ENCODE measurements around the gene NELFA.
A peak's percentile ranks its signal among the peaks of the same experiment; 100 is the strongest.
"Not testable (repeated sequence)": the region's sequence is repeated elsewhere in the genome, so short reads cannot be mapped to it uniquely, and the experiment has no call there.

The NELFA gene

DNA sequence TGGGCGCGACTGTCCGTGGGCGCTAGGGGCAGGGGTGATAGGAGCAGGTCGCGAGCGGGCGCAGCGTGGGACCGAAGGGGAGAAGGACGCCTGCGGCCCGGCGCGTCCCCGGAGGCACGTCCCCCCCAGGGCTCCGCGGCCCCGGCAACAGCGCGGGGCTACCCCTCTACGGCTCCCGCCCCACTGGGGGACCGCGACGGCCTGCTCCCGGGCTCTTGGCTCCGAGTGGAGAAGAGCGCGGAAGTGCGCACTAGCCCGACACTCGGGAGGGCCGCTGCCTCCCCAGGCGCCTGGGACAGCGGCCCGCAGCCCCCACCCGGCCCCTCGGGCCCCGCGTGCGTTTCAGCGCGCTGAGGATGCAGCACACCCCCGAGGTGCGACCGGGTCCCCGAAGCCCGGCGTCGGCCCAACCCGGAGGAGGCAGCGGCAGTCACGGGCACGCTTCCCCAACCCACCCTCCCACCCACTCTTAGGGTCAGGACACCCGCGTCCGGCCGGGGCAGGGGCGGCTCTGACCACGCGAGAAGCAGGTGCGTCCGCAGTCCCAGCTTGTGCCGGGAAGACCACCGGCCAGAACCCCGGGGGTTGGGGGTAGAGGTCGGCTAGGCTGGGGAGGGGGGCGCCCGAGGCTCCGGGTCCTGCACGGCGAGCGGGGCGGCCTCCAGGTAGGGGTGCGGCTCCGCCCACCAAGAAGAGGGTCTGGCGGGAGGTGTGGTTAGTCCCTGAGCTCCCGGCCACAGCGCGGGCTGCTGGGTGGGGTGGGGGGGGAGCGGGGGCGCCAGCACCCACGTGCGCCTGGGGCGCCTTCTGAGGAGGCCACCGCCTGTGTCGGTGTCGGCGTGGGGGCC is 31.8 kb upstream of the NELFA start:
- no peak for DNase-seq

DNA sequence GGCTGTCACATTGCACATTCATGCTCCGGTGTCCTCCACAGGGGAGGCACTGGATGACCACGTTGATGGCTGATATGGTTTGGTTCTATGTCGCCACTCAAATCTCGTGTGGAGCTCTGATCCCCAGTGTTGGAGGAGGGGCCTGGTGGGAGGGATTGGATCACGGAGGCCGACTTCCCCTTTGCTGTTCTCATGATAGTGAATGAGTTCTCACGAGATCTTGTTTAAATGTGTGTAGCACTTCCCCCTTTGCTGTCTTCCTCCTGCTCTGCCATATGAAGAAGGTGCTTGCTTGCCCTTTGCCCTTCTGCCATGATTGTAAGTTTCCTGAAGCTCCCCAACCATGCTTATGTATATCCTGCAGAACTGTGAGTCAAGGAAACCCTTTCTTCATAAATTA is 28.1 kb upstream of the NELFA start:
- no peak for DNase-seq

DNA sequence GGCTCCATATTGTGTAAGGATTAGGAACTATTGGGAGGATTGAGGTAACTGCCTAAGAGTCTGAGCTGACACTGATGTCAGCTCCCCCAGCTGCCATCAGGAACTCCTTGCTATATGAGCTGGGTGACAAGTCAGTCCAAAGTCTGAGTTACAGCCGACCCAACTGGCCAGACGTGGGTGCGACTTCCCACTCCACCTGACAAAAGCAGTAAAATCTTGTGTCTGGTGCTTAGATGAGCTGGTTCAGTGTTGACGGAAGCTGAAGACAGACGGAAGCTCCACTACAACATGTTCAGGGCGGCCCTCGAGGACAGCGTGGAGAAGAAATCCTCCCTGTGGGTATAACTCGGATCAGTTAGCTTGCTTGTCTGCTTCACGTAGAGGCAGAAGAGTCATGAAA is 27.6 kb upstream of the NELFA start:
- no peak for DNase-seq

DNA sequence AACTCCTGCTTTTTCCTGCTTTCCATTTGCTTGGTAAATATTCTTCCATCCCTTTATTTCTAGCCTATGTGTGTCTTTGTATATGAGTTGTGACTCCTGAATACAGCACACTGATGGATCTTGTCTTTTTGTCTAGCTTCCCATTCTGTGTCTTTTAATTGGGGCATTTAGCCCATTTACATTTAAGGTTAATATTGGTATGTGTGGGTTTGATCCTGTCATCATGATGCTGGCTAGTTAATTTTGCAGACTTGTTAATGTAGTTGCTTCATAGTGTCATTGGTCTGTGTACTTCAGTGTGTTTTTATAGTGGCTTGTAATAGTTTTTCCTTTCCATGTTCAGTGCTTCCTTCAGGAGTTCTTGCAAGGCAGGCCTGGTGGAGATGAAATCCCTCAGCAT is 22.4 kb upstream of the NELFA start:
- not testable (repeated sequence) for DNase-seq

DNA sequence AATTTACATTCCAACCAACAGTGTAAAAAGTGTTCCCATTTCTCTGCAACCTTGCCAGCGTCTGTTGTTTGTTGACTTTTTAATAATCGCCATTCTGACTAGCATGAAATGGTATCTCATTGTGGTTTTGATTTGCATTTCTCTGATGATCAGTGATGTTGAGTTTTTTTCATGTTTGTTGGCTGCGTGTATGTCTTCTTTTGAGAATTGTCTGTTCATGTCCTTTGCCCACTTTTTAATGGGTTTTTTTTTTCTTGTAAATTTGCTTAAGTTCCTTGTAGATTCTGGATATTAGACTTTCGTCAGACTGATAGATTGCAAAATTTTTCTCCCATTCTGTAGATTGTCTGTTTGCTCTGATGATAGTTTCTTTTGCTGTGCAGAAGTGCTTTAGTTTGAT is 18.3 kb upstream of the NELFA start:
- not testable (repeated sequence) for DNase-seq

DNA sequence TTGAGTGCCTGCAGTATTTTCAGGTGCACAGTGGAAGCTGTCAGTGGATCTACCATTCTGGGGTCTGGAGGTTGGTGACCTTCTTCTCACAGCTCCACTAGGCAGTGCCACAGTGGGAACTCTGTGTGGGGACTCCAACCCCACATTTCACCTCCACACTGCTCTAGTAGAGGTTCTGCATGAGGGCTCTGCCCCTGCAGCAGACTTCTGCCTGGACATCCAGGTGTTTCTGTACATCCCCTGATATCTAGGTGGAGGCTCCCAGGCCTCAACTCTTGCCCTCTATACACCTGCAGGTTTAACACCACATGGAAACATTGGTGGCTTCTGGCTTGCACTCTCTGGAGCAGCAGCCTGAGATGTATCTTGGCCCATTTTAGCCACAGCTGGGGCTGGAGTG is 17.0 kb upstream of the NELFA start:
- no peak for DNase-seq

DNA sequence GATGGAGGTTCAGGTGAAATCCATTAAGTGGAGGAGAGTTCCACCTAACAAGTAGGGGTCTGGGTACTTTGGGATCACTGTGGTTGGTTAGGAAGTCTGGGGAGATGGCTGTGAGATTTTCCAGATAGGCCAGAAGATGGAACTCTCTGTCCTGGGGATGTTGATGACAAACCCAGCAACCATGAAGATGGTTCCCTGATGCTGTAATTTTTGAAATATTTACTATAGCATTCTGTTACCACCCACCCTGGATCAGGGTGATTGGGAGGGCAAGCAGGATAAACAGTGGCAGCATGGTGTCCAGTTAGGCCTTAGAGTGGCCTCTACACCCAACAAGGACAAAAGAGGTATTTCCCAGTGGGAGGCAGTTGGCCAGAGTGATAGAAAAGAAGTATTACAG is 15.9 kb upstream of the NELFA start:
- DNase-seq, result no peak

DNA sequence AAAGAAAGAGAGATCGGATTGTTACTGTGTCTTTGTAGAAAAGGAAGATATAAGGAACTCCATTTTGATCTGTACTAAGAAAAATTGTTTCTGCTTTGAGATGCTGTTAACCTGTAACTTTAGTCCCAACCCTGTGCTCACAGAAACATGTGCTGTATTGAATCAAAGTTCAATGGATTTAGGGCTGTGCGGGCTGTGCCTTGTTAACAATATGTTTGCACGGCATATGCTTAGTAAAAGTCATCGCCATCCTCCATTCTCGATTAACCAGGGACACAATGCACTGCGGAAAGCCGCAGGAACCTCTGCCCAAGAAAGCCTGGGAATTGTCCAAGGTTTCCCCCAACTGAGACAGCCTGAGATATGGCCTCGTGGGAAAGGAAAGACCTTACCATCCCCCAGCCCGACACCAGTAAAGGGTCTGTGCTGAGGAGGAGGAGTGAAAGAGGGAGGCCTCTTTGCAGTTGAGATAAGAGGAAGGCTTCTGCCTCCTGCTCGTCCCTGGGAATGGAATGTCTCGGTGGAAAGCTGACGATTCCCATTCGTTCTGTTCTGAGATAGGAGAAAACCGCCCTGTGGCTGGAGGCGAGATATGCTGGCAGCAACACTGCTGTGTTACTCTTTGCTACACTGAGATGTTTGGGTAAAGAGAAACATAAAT is 12.7 kb upstream of the NELFA start:
- not testable (repeated sequence) for DNase-seq

DNA sequence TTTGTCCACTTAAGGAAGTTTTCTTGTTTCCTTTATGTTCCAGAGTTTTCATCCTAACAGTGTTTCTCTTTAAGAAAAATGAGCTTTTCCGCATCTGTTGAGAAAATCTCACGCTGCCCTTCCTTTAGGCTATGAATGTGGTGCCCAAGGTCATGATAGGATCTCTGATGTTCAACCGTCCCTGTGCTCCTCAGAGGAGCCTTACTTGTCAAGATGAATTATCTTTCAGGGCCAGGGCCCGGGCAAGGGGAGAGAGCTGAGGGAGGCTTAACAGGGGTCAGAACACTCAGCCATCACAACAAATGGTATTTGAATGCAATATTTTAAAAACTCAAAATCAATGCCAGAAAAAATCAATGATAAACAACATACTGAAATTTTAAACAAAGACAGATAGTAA is 6.2 kb upstream of the NELFA start:
- DNase-seq, result no peak

DNA sequence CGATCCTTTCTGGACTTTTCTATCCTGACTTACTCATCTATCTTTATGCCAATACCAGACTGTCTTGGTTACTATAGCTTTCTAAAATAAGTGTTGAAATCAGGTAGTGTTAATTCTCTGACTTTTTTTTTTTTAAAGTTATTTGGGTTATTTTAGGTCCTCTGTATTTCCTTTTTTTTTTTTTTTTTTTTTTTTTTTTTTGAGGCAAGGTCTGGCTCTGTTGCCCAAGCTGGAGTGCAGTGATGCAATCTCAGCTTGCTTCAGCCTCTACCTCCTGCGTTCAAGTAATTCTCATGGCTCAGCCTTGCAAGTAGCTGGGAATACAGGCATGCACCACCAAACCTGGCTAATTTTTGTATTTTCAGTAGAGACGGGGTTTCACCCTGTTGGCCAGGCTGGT is 2.8 kb upstream of the NELFA start:
- no peak for DNase-seq

DNA sequence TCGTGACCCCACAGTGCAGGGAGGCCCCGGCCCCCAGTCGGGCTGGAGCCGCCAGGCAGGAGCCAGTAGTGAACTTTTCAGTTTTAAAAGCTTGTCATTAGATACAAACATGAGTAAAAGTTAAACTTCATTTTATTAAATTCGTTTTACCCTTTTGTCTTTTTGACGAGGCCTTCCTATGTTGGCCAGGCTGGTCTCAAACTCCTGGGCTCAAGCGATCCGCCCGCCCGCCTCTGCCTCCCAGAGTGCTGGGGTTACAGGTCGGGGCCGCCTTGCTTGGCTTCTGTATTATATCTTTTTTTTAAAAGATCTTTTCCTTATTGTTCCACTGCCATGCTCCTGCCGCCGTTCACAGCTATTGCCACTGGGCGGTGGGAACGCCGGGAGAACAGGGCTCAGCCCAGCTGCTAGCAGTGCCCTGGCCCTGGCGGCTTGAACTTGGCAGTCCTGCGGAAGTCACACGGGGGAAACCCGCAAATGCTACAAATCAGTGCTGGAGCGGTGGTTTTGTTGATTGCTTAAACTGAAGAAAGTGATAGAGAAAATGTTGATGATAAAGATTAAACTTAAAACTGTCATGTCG is 968 bp upstream of the NELFA start:
- peak; percentile 52 for DNase-seq

DNA sequence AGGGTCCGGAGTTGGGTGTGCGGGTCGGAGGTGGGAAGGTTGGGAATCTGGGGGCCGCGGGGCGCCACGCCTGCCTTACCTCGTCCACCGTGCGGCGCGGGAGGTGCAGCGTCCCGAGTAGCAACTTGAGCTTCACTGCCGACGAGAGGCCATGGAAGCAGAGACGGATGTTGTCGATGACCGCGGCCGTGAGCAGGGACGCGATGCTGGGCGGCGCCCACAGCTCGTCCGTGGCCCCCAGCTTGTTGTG is 178 bp downstream of the NELFA start:
- no peak for DNase-seq

DNA sequence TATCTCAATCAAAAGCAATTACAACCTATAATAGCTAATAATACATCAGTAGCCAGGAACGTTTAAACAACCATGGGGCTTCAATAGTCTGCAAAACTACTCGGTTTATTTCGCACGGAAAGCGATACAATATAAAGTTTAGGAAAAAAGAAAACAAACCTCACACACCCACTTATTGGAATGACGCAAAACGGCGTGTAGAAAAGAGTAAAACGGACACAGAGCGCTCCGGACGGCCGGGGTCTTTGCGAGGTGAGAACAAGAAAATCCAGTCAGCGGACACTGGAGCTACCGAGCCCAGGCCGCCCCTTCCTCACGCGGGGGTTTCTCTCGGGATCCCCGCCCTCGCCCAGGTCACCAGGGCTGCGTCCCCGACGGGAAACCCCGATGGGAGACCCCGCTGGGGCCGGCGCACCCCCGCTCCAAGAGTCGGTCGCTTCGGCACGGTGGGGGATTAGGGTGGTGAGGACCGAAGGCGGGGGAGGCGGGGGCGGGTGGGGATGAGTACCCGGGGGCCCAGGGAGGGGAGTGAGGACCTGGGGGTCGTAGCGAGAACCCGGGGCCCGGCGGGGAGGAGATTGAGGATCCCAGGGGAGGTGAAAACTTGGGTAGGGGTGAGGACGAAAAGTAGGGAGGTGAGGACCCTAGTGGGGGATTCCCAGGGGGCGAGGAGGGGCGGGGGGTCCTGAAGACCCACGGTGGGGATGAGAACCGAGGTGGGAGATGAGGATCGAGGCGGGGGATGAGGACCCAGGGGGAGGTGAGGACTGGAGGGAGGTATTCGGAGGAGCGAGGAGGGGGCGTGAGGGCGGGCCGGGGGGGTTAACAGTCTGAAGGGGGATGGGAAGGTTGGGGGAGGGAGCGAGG is 737 bp downstream of the NELFA start:
- no peak for DNase-seq

DNA sequence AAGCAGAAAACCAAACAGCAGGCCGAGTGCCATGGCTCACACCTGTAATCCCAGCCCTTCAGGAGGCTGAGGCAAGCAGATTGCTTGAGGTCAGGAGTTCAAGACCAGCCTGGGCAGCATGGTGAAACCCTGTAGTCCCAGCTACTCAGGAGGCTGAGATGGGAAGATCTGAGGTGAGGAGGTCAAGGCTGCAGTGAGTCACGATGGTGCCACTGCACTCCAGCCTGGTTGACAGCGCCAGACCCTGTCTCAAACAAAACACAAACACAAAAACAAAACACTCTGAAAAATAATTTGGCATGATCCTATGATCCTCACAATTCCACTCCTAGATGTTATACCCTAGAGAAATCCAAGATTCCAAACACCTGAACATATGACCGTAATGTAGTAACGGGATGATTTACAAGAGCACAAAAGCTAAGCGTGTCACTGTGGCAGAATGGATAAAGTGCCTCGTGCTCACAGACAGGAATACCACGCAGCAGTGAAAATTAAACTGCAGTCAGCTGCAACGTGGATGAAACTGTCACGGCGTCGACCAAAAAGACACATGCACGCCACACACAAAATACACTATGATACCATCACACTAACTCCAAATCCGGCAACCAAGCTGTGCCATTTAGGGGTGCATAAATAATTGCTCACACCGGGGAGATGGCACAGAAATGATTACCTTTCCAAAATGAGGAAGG is 1.7 kb downstream of the NELFA start:
- no peak for DNase-seq

DNA sequence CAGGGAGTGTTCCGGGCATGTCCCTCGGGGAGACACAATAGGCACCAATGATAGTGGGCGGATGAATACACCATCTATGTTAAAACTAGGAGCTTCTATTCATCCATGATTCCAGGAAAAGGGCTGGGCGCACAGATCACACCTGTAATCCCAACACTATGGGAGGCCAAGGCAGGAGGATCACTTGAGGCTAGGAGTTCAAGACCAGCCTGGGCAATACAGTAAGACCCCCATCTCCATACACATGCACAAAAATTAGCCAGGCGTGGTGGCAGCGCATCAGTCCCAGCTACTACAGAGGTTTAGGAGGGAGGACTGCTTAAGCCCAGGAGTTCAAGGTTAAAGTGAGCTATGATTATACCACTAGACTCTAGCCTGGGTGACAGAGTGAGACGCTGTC is 2.4 kb downstream of the NELFA start:
- no peak for DNase-seq

DNA sequence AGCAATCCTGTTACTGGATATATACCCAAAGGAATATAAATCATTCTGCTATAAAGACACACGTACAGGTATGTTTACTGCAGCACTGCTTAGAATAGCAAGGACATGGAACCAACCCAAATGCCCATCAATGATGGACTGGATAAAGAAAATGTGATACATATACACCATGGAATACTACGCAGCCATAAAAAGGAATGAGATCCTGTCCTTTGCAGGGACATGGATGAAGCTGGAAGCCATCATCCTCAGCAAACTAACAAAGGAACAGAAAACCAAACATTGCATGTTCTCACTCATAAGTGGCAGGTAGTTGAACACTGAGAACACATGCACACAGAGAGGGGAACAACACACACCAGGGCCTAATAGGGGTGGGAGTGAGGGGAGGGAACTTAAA is 5.4 kb downstream of the NELFA start:
- not testable (repeated sequence) for DNase-seq

DNA sequence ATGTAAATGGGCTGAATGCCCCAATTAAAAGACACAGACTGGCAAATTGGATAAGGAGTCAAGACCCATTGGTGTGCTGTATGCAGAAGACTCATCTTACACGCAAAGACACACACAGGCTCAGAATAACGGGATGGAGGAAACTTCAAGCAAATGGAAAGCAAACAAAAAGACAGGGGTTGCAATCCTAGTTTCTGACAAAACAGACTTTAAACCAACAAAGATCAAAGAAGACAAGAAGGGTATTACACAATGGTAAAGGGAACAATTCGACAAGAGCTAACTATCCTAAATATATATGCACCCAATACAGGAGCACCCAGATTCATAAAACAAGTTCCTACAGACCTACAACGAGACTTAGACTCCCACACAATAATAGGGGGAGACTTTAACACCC is 9.5 kb downstream of the NELFA start:
- not testable (repeated sequence) for DNase-seq

DNA sequence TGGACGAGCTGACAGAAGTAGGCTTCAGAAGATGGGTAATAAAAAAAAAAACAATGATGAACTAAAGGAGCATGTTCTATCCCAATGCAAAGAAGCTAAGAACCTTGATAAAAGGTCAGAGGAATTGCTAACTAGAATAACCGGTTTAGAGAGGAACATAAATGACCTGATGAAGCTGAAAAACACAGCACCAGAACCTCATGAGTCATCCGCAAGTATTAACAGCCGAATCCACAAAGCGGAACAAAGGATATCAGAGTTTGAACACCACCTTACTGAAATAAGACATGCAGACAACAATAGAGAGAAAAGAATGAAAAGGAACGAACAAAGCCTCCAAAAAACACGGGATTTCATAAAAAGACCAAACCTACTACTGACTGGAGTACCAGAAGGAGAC is 10.5 kb downstream of the NELFA start:
- no peak for DNase-seq

DNA sequence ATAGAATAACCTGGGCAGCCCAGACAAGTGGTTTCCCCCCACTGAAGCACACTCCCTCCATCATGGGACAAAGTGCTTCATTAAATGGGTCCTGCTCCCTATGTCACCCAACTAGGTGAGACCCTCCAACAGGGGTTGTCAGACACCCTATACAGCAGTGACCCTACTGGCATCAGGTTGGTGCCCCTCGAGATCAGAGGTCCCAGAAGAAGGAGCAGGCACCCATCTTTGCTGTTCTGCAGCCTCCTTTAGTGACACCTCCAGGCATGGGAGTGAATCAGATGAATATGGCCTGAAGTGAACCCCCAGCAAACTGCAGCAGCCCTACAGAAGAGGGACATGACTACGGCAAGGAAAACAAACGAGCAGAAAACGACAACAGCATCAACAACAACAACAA is 11.1 kb downstream of the NELFA start:
- DNase-seq, result no peak

DNA sequence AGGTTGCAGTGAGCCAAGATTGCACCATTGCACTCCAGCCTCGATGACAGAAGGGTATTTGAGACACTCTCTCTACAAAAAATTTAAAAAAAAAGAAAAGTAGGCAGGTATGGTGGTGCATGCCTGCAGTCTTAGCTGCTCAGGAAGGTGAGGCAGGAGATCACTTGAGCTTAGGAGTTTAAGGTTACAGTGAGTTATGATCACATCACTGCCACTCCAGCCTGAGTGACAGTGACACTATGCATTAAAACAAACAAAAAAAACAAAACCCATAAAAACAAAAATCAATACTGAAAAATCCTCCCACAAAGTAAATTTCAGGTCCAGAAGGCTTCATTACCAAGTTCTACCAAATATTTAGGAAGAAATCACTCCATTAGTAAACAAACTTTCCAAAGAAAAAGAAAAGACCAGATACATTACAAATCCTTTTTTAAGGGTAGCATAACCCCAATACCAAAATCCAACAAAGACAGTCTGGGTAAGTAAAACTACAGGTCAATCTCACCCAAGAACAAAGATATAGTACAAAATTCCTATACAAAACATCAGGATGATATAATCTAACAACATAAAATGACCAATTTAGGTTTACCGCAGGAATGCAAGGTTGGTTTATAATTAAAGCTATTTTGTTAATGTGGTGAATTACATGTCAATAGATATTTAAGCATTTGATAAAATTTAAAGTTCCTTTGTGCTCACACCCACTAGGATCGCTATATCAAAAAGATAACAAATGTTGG is 11.7 kb downstream of the NELFA start:
- DNase-seq, result no peak

DNA sequence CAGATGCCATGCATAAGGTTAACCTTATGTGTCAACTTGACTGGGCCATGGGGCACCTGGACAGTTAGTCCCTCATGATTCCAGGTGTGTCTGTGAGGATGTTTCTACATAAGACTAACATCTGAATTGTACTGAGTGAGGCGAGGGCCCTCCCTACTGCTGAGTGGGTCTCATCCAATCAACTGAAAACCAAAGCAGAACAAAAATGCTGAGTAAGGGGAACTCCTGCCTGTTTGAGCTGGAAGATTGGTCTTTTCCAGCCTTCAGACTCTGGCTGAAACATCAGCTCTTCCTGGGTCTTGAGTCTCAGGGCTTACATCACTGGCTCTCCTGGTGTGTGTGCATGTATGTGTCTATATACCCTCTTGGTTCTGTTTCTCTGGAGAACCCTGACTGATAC is 13.8 kb downstream of the NELFA start:
- no peak for DNase-seq
